NCI-H748 (cell line): ENCODE measurements around the gene JAZF1.

Experiments
- DNase-seq: peaks from one replicate; lab custom pipeline; 2025; ENCODE audit not compliant: unreplicated experiment; lab: John Stamatoyannopoulos, UW

Gene JAZF1

GRCh38 chr7:28078036-28078901, 102.3 kb downstream of the JAZF1 start:
- DNase-seq, result peak; percentile 54

- no peak for DNase-seq
Measured at GRCh38 chr7:28077616-28078015, 103.0 kb downstream of the JAZF1 start.

GRCh38 chr7:28076423-28077200, 104.0 kb downstream of the JAZF1 start:
- DNase-seq, result no peak

- DNase-seq, result peak; percentile 59
Measured at GRCh38 chr7:28075674-28076358, 104.8 kb downstream of the JAZF1 start.

GRCh38 chr7:28072876-28073514, 107.6 kb downstream of the JAZF1 start:
- DNase-seq, result no peak

- DNase-seq, result no peak
Measured at GRCh38 chr7:28071570-28071969, 109.0 kb downstream of the JAZF1 start.

- DNase-seq, result no peak
Measured at GRCh38 chr7:28070297-28071055, 110.1 kb downstream of the JAZF1 start.

- DNase-seq, result no peak
Measured at GRCh38 chr7:28069807-28070206, 110.8 kb downstream of the JAZF1 start.

- DNase-seq, result no peak
Measured at GRCh38 chr7:28069388-28069787, 111.2 kb downstream of the JAZF1 start.

- DNase-seq, result peak; percentile 60
Measured at GRCh38 chr7:28068811-28069216, 111.8 kb downstream of the JAZF1 start.

GRCh38 chr7:28067171-28067570, 113.4 kb downstream of the JAZF1 start:
- no peak for DNase-seq

- DNase-seq, result no peak
Measured at GRCh38 chr7:28065721-28066285, 114.8 kb downstream of the JAZF1 start.

- no peak for DNase-seq
Measured at GRCh38 chr7:28065308-28065707, 115.3 kb downstream of the JAZF1 start.

- DNase-seq, result no peak
Measured at GRCh38 chr7:28064437-28064836, 116.2 kb downstream of the JAZF1 start.

- peak; percentile 79 for DNase-seq
Measured at GRCh38 chr7:28062197-28062991, 118.2 kb downstream of the JAZF1 start.

- no peak for DNase-seq
Measured at GRCh38 chr7:28061824-28062196, 118.8 kb downstream of the JAZF1 start.

GRCh38 chr7:28060371-28060950, 120.1 kb downstream of the JAZF1 start:
- no peak for DNase-seq

- no peak for DNase-seq
Measured at GRCh38 chr7:28055161-28055544, 125.4 kb downstream of the JAZF1 start.
